GM12878 (cell line): ENCODE measurements around the gene ECSIT. TPM values are rescaled to one million over a fixed set of nuclear protein-coding genes. Genes with fewer than 3 reads are reported as not detected.

Source experiments
- ATAC-seq: fragments of 200-7000 bp; cut with Tn5 transposase; 3 replicates; pipeline ENCODE4 v1.9.1; 2020; ENCODE audit warnings: mild to moderate bottlenecking, moderate library complexity
- BruUV-seq: library from RNA; stranded (reverse); fragments of 400-500 nt; replicated peaks from 2 replicates; lab custom pipeline; 2021; lab: Mats Ljungman, UMichigan
- CTCF ChIA-PET: fragments of 300-600 bp; sonication (Branson Sonifier 250); formaldehyde crosslinking; extraction: SDS; loops from one replicate; lab custom pipeline; 2021; ENCODE audit warnings: inconsistent platforms; lab: Yijun Ruan, JAX
- POLR2A ChIA-PET: fragments of 350-600 bp; formaldehyde crosslinking; extraction: SDS; loops from one replicate; lab custom pipeline; 2021; ENCODE audit warnings: inconsistent platforms; lab: Charles Lee
- RAD21 ChIA-PET: fragments of 300-600 bp; sonication (Branson Sonifier 250); formaldehyde crosslinking; loops from one replicate; lab custom pipeline; 2023; ENCODE audit warnings: antibody characterized with exemption; ENCODE audit not compliant: unreplicated experiment; lab: Charles Lee
- SMC1A ChIA-PET: fragments of 300-600 bp; sonication (Branson Sonifier 250); formaldehyde crosslinking; loops from one replicate; lab custom pipeline; 2023; ENCODE audit not compliant: unreplicated experiment, uncharacterized antibody; lab: Charles Lee
- DNase-seq: peaks from one replicate; pipeline ENCODE4 v3.0.0-alpha.2; 2011; ENCODE audit warnings: low read depth, low spot score
- FAIRE-seq: peaks from 3 replicates; lab custom pipeline; 2011; peaks lifted over from hg19 to GRCh38; lab: Jason Lieb, UNC
- H2AFZ ChIP-seq: 2 replicates; pipeline ENCODE4 v1.6.0; 2011; ENCODE audit warnings: low read depth, low read length, control low read depth; ENCODE audit not compliant: control insufficient read depth
- H3K27ac ChIP-seq: 2 replicates; pipeline ENCODE4 v1.5.1; 2011; ENCODE audit warnings: control low read depth; ENCODE audit not compliant: control insufficient read depth, insufficient read depth
- H3K27me3 ChIP-seq, 2 experiments: replicated peaks in 1 of 2; 2 replicates each; pipeline versions ENCODE4 v1.6.0 to v1.6.1; 2011; ENCODE audit warnings: low read length in 1 of 2; ENCODE audit not compliant: control insufficient read depth in 2 of 2, insufficient read depth in 2 of 2
- H3K36me3 ChIP-seq, 2 experiments: 2 replicates each; pipeline ENCODE4 v1.5.1; 2011; ENCODE audit warnings: low read length in 1 of 2; ENCODE audit not compliant: control insufficient read depth in 2 of 2, insufficient read depth in 2 of 2
- H3K4me1 ChIP-seq: 2 replicates; pipeline ENCODE4 v1.6.1; 2011; ENCODE audit warnings: mild to moderate bottlenecking, low read length, moderate library complexity, mixed read lengths; ENCODE audit not compliant: control insufficient read depth, insufficient read depth
- H3K4me2 ChIP-seq: 2 replicates; pipeline ENCODE4 v1.6.0; 2011; ENCODE audit warnings: control low read depth; ENCODE audit not compliant: control insufficient read depth, insufficient read depth
- H3K4me3 ChIP-seq: fragments of 200-600 bp; sonication (generic); 2 replicates; pipeline ENCODE4 v1.5.1; 2016
- H3K79me2 ChIP-seq: 2 replicates; pipeline ENCODE4 v1.6.0; 2011; ENCODE audit warnings: low read length; ENCODE audit not compliant: control insufficient read depth, insufficient read depth
- H3K9ac ChIP-seq: 2 replicates; pipeline ENCODE4 v1.8.0; 2011; ENCODE audit warnings: low read length, control low read depth, mixed read lengths; ENCODE audit not compliant: control insufficient read depth, insufficient read depth
- H3K9me3 ChIP-seq: replicated peaks from 3 replicates; pipeline ENCODE4 v1.5.1; 2011; ENCODE audit warnings: mild to moderate bottlenecking, low read length; ENCODE audit not compliant: control insufficient read depth, insufficient read depth
- H4K20me1 ChIP-seq: 2 replicates; pipeline ENCODE4 v1.6.0; 2011; ENCODE audit not compliant: control insufficient read depth, insufficient read depth
- BCL3 ChIP-seq: IDR thresholded peaks from 2 replicates; pipeline ENCODE4 v1.6.1; 2011; ENCODE audit warnings: borderline replicate concordance, low read depth, mild to moderate bottlenecking, moderate library complexity, low read length; ENCODE audit not compliant: insufficient read depth, poor library complexity, severe bottlenecking
- POLR2A ChIP-seq: IDR thresholded peaks from 2 replicates; pipeline ENCODE4 v1.6.1; 2011; ENCODE audit warnings: low read depth, mild to moderate bottlenecking, low read length
- SKIL ChIP-seq: fragments of 450-650 bp; IDR thresholded peaks from 2 replicates; pipeline ENCODE4 v1.6.1; 2017; ENCODE audit warnings: mild to moderate bottlenecking, low read depth, inconsistent platforms; ENCODE audit not compliant: poor library complexity, severe bottlenecking
- WGBS: methylation state at CpG from one replicate; pipeline ENCODE4 v1.1.6; 2016; ENCODE audit warnings: low lambda C conversion rate; ENCODE audit not compliant: insufficient replicate concordance, insufficient coverage; ENCODE audit errors: missing lambda C conversion rate; 5-methylcytosine and 5-hydroxymethylcytosine counted together
- in situ Hi-C: fragments of 300-500 bp; cut with MboI; formaldehyde crosslinking; loops from 9 replicates; pipeline ENCODE4 v1.14.3; 2018; ENCODE audit warnings: mixed read lengths
- intact Hi-C: fragments of 100-400 bp; cut with micrococcal nuclease; formaldehyde crosslinking; loops from one replicate; pipeline ENCODE4 v1.14.2; 2022; ENCODE audit not compliant: unreplicated experiment
- polyA plus RNA-seq, 11 experiments: library from polyadenylated mRNA; depleted of rRNA in 4 of 11; unstranded in 6 of 11; stranded (reverse) in 5 of 11; fragments of >200 nt; fragmentation: Nextera tagmentation in 4 of 11; fragmentation: Illumina TruSeq in 1 of 11; extraction: Ambion mirVana in 4 of 11; extraction: Trizol in 1 of 11; gene quantifications; 1 replicate in 1 of 11; 2 replicates in 10 of 11; pipeline versions ENCODE4 v1.2.1 to v1.2.3, GENCODE V29; 2011 to 2016; ENCODE audit warnings: inconsistent platforms in 2 of 11, missing spikeins in 2 of 11, low read depth in 1 of 11
- total RNA-seq, 4 experiments: library from RNA; depleted of rRNA in 3 of 4; stranded (reverse); fragments of >200 nt in 3 of 4; fragmentation: Illumina TruSeq in 1 of 4; extraction: Trizol in 1 of 4; gene quantifications; 2 replicates each; pipeline versions ENCODE4 v1.2.1 to v1.2.3, GENCODE V29; 2013 to 2021

The ECSIT gene
- total and polyA plus RNA-seq, 10 of the 15 experiments (the other 5 are each of a cell fraction or from before 2014, with no cell fraction given): 1.0 to 59.6 (median 41.3) TPM

DNA sequence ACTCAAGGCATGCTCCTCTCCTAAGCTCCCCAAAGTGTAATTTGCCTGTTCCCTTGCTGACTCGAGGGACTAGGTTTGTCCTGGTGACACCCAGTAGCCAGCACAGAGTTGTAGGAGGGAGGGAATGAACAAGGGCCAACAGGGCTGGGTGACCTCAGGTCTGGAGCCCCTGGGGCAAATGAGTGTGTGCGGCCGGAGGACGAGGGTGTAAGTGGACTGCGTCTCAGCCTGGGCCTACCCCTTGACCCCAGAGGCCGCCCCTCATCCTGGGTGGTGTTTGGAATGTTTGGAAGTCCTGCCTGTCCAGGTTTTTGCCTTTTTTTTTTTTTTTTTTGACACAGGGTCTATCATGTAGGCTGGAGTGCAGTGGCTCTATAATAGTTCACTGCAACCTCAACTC lies 22.0 kb downstream of the ECSIT start:
- ATAC-seq: no peak
- RAD21 ChIA-PET: no interaction called here
- Histone ChIP-seq H3K4me3 (peak overlapping the region; percentile 68), H4K20me1 (no peaks in the 10 kb centered on the region), H3K4me1 (no peaks in the 10 kb centered on the region), H3K9me3 (no peaks in the 10 kb centered on the region), H3K36me3 (no peaks in the 10 kb centered on the region; a peak in 3 of 4 replicates), H3K27ac (peak overlapping the region; percentile 48; the same call in 1 of the 2 replicates), H3K9ac (peak overlapping the region; percentile 41; the same call in 1 of the 2 replicates), H3K79me2 (peaks cover 4% of the 10 kb centered on the region), H3K27me3 (no peaks in the 10 kb centered on the region), H2AFZ (no peak overlapping the region), H3K4me2 (peak overlapping the region; percentile 90)
- WGBS: 85% methylated on average over 6 of the region's 6 CpGs
- in situ Hi-C loops (no loop called here), intact Hi-C loops (loop anchor here (1.0 kb wide), 1 partner anchor 22 kb away; the partner anchor contains the start of gene ECSIT)
- FAIRE-seq: no peak
- TF ChIP-seq POLR2A (0 out of 2 replicates have a peak, but pooled peaks have one; percentile 23), BCL3 (no peak), SKIL (no peak)
- POLR2A ChIA-PET: interaction anchor here (0.6 kb wide), 1 partner anchor 48 kb away, joined by 5 read pairs; no protein-coding TSS in a partner anchor
- SMC1A ChIA-PET: interaction anchor here (1.3 kb wide), 1 partner anchor 24 kb away, joined by 3 read pairs; no protein-coding TSS in a partner anchor
- no peak for DNase-seq
- no TSS peak for BruUV-seq
- CTCF ChIA-PET: no interaction called here
